HG02759 (cell line): ENCODE results near the gene DOCK1.

Source experiments
- ATAC-seq: cut with Tn5 transposase; IDR thresholded peaks from one replicate; pipeline ENCODE4 v1.9.1; 2021; ENCODE audit warnings: mild to moderate bottlenecking, moderate library complexity; ENCODE audit not compliant: unreplicated experiment

DOCK1 gene

GRCh38 chr10:127444155-127444554, 538.9 kb downstream of the DOCK1 start:
- ATAC-seq, result no peak

GRCh38 chr10:127447197-127447596, 542.0 kb downstream of the DOCK1 start:
- ATAC-seq, result no peak

- ATAC-seq, result no peak
Observed at GRCh38 chr10:127449490-127449889, 544.3 kb downstream of the DOCK1 start.

GRCh38 chr10:127450644-127451043, 545.4 kb downstream of the DOCK1 start:
- ATAC-seq, result no peak

- no peak for ATAC-seq
Observed at GRCh38 chr10:127451628-127452027, 546.4 kb downstream of the DOCK1 start.

- no peak for ATAC-seq
Observed at GRCh38 chr10:127452568-127452967, 547.3 kb downstream of the DOCK1 start.

- ATAC-seq, result no peak
Observed at GRCh38 chr10:127453706-127454105, 548.5 kb downstream of the DOCK1 start.

GRCh38 chr10:127456122-127456521, 550.9 kb downstream of the DOCK1 start:
- no peak for ATAC-seq

GRCh38 chr10:127458016-127458810, 553.0 kb downstream of the DOCK1 start:
- no peak for ATAC-seq

GRCh38 chr10:127458829-127459228, 553.6 kb downstream of the DOCK1 start:
- no peak for ATAC-seq

- ATAC-seq, result no peak
Observed at GRCh38 chr10:127459918-127460317, 554.7 kb downstream of the DOCK1 start.

GRCh38 chr10:127462643-127463295, 557.5 kb downstream of the DOCK1 start:
- no peak for ATAC-seq

GRCh38 chr10:127463548-127463947, 558.3 kb downstream of the DOCK1 start:
- no peak for ATAC-seq

- ATAC-seq, result no peak
Observed at GRCh38 chr10:127464561-127464960, 559.3 kb downstream of the DOCK1 start.

- no peak for ATAC-seq
Observed at GRCh38 chr10:127467811-127468210, 562.6 kb downstream of the DOCK1 start.

GRCh38 chr10:127468632-127469031, 563.4 kb downstream of the DOCK1 start:
- ATAC-seq, result no peak

- ATAC-seq, result no peak
Observed at GRCh38 chr10:127470911-127471310, 565.7 kb downstream of the DOCK1 start.

GRCh38 chr10:127472976-127473375, 567.7 kb downstream of the DOCK1 start:
- no peak for ATAC-seq

- ATAC-seq, result no peak
Observed at GRCh38 chr10:127474501-127474900, 569.3 kb downstream of the DOCK1 start.

GRCh38 chr10:127485153-127485857, 580.1 kb downstream of the DOCK1 start:
- no peak for ATAC-seq

GRCh38 chr10:127486355-127486754, 581.1 kb downstream of the DOCK1 start:
- no peak for ATAC-seq
